ENCODE data around the gene GJB5.
"Not testable (repeated sequence)": the region's sequence is repeated elsewhere in the genome, so short reads cannot be mapped to it uniquely, and the experiment has no call there.

Gene GJB5

GRCh38 chr1:34746101-34746500 is 8.7 kb upstream of the GJB5 start:
- DNase-seq: no peak

GRCh38 chr1:34746785-34747637 is 7.8 kb upstream of the GJB5 start:
- no peak for DNase-seq

- DNase-seq: no peak
These were observed 7.3 kb upstream of the GJB5 start for GRCh38 chr1:34747638-34747941.

- no peak for DNase-seq
These were observed 4.9 kb upstream of the GJB5 start for GRCh38 chr1:34749992-34750391.

- no peak for DNase-seq
These were observed 4.2 kb upstream of the GJB5 start for GRCh38 chr1:34750610-34751009.

GRCh38 chr1:34753163-34753562 is 1.7 kb upstream of the GJB5 start:
- no peak for DNase-seq

GRCh38 chr1:34755961-34756360 is 1.1 kb downstream of the GJB5 start:
- no peak for DNase-seq

GRCh38 chr1:34757386-34757785 is 2.5 kb downstream of the GJB5 start:
- no peak for DNase-seq

- no peak for DNase-seq
These were observed 3.9 kb downstream of the GJB5 start for GRCh38 chr1:34758751-34759150.

- DNase-seq: no peak
These were observed 4.9 kb downstream of the GJB5 start, which contains the start of gene GJB4 for GRCh38 chr1:34759503-34760357. Gene GJB4 (plus strand): TSS chr1:34759740. CDS start chr1:34761255, 1,515 bp downstream.

- DNase-seq: no peak
These were observed 6.4 kb downstream of the GJB5 start for GRCh38 chr1:34761176-34761761.

GRCh38 chr1:34761776-34762307 is 7.0 kb downstream of the GJB5 start:
- no peak for DNase-seq

- no peak for DNase-seq
These were observed 7.8 kb downstream of the GJB5 start for GRCh38 chr1:34762474-34763141.

GRCh38 chr1:34763142-34763781 is 8.4 kb downstream of the GJB5 start:
- DNase-seq: no peak

- DNase-seq: no peak
These were observed 14.0 kb downstream of the GJB5 start for GRCh38 chr1:34768856-34769255.

- no peak for DNase-seq
These were observed 16.2 kb downstream of the GJB5 start for GRCh38 chr1:34770891-34771504.

- DNase-seq: no peak
These were observed 16.9 kb downstream of the GJB5 start for GRCh38 chr1:34771573-34772371.

- DNase-seq: not testable (repeated sequence)
These were observed 18.3 kb downstream of the GJB5 start for GRCh38 chr1:34773114-34773513.

- DNase-seq: no peak
These were observed 20.1 kb downstream of the GJB5 start for GRCh38 chr1:34774957-34775356.

GRCh38 chr1:34776911-34777310 is 22.1 kb downstream of the GJB5 start:
- DNase-seq: no peak

All from amniotic stem cell (primary cell).